CD14-positive monocyte (primary cell): ENCODE data around the gene SRGAP1. TPM values are rescaled to one million over a fixed set of nuclear protein-coding genes. Genes with fewer than 3 reads are reported as not detected.
"Not testable (repeated sequence)": the region's sequence is repeated elsewhere in the genome, so short reads cannot be mapped to it uniquely, and the experiment has no call there.

Experiments used
- DNase-seq, 3 donors: peaks; one replicate each; pipeline ENCODE4 v3.0.0-alpha.2; 2011 to 2022
- H2AFZ ChIP-seq: 2 replicates; pipeline ENCODE4 v1.6.0; 2012; ENCODE audit warnings: mild to moderate bottlenecking, low read depth, low read length, inconsistent platforms; ENCODE audit not compliant: insufficient read depth, poor library complexity, severe bottlenecking
- H3K27ac ChIP-seq, 2 donors: 1 replicate in 1 of 2; 2 replicates in 1 of 2; pipeline ENCODE4 v1.5.1; 2012 to 2013; ENCODE audit warnings: low read length in 2 of 2, control low read depth in 1 of 2, inconsistent platforms in 1 of 2, low read depth in 1 of 2, mild to moderate bottlenecking in 1 of 2
- H3K27me3 ChIP-seq, 2 donors: one replicate each; pipeline versions ENCODE4 v1.6.0 to v1.6.1; 2011 to 2013; ENCODE audit warnings: low read length in 2 of 2; ENCODE audit not compliant: control insufficient read depth in 2 of 2, insufficient read depth in 2 of 2
- H3K36me3 ChIP-seq, 2 donors: replicated peaks in 1 of 2; 1 replicate in 1 of 2; 2 replicates in 1 of 2; pipeline versions ENCODE4 v1.5.1 to v1.6.1; 2012 to 2013; ENCODE audit warnings: low read length in 2 of 2, control low read depth in 1 of 2, inconsistent platforms in 1 of 2, mild to moderate bottlenecking in 1 of 2; ENCODE audit not compliant: insufficient read depth in 2 of 2, control insufficient read depth in 1 of 2
- H3K4me1 ChIP-seq, 2 donors: 1 replicate in 1 of 2; 2 replicates in 1 of 2; pipeline versions ENCODE4 v1.5.1 to v1.6.1; 2012 to 2013; ENCODE audit warnings: low read length in 2 of 2, control low read depth in 1 of 2, inconsistent platforms in 1 of 2, mild to moderate bottlenecking in 1 of 2, moderate library complexity in 1 of 2; ENCODE audit not compliant: insufficient read depth in 2 of 2, control insufficient read depth in 1 of 2
- H3K4me2 ChIP-seq: replicated peaks from 2 replicates; pipeline ENCODE3; 2012; ENCODE audit warnings: low read length, moderate library complexity, mild to moderate bottlenecking; ENCODE audit not compliant: poor library complexity, severe bottlenecking; ENCODE audit errors: extremely low read depth
- H3K4me3 ChIP-seq, 3 experiments: fragments of 200-600 bp in 1 of 3; sonication (generic) in 1 of 3; replicated peaks in 1 of 3; 1 replicate in 2 of 3; 2 replicates in 1 of 3; pipeline ENCODE4 v1.5.1; 2011 to 2013; ENCODE audit warnings: low read length in 3 of 3, mild to moderate bottlenecking in 3 of 3, control low read depth in 2 of 3, low read depth in 2 of 3, inconsistent platforms in 1 of 3, moderate library complexity in 1 of 3
- H3K79me2 ChIP-seq: 2 replicates; pipeline ENCODE4 v1.6.0; 2012; ENCODE audit warnings: mild to moderate bottlenecking, control low read depth, inconsistent platforms, low read length, moderate library complexity; ENCODE audit not compliant: insufficient read depth
- H3K9ac ChIP-seq: 2 replicates; pipeline ENCODE4 v1.6.0; 2017; ENCODE audit warnings: low read length, mild to moderate bottlenecking; ENCODE audit not compliant: insufficient read depth, poor library complexity, severe bottlenecking
- H3K9me3 ChIP-seq, 2 donors: replicated peaks in 1 of 2; 1 replicate in 1 of 2; 2 replicates in 1 of 2; pipeline versions ENCODE4 v1.5.1 to v1.6.1; 2012 to 2013; ENCODE audit warnings: low read length in 2 of 2, control low read depth in 1 of 2; ENCODE audit not compliant: control insufficient read depth in 1 of 2, insufficient read depth in 1 of 2
- H4K20me1 ChIP-seq: 2 replicates; pipeline ENCODE4 v1.6.0; 2012; ENCODE audit warnings: mild to moderate bottlenecking, low read length, control low read depth, moderate library complexity; ENCODE audit not compliant: insufficient read depth
- H3K27ac Mint-ChIP-seq, 7 donors: one replicate each; pipeline ENCODE4 v1.8.0; 2020; ENCODE audit warnings: mild to moderate bottlenecking in 7 of 7, mixed read lengths in 7 of 7, moderate library complexity in 6 of 7, inconsistent platforms in 2 of 7
- H3K27me3 Mint-ChIP-seq, 3 donors: one replicate each; pipeline ENCODE4 v1.8.0; 2021 to 2022; ENCODE audit warnings: low read depth in 3 of 3, mild to moderate bottlenecking in 3 of 3, mixed read lengths in 3 of 3, moderate library complexity in 3 of 3, inconsistent platforms in 1 of 3
- H3K36me3 Mint-ChIP-seq, 2 donors: one replicate each; pipeline ENCODE4 v1.8.0; 2020; ENCODE audit warnings: mixed read lengths in 2 of 2, inconsistent platforms in 1 of 2, mild to moderate bottlenecking in 1 of 2
- H3K4me1 Mint-ChIP-seq: one replicate; pipeline ENCODE4 v1.8.0; 2020; ENCODE audit warnings: mild to moderate bottlenecking, mixed read lengths
- H3K4me3 Mint-ChIP-seq, 2 donors: one replicate each; pipeline ENCODE4 v1.8.0; 2020; ENCODE audit warnings: mild to moderate bottlenecking in 2 of 2, mixed read lengths in 2 of 2, moderate library complexity in 1 of 2
- H3K9me3 Mint-ChIP-seq, 7 donors: one replicate each; pipeline ENCODE4 v1.8.0; 2020 to 2022; ENCODE audit warnings: mixed read lengths in 7 of 7, mild to moderate bottlenecking in 6 of 7, moderate library complexity in 6 of 7, inconsistent platforms in 2 of 7
- WGBS: methylation state at CpG from one replicate; pipeline ENCODE4 v1.1.5; 2013; ENCODE audit warnings: missing lambda C conversion rate; ENCODE audit not compliant: insufficient coverage; 5-methylcytosine and 5-hydroxymethylcytosine counted together
- intact Hi-C, 2 donors: fragments of 100-400 bp; cut with micrococcal nuclease; formaldehyde crosslinking; loops; one replicate each; pipeline versions ENCODE4 v1.15.0 to v1.15.1; 2023
- polyA plus RNA-seq, 3 donors: library from polyadenylated mRNA; depleted of rRNA in 1 of 3; unstranded in 2 of 3; stranded (reverse) in 1 of 3; fragments of 300-500 nt in 2 of 3; fragments of >200 nt in 1 of 3; fragmentation: Illumina TruSeq in 2 of 3; gene quantifications; 1 replicate in 2 of 3; 2 replicates in 1 of 3; pipeline ENCODE4 v1.2.3, GENCODE V29; 2012 to 2021
- TF ChIP-seq, protein P1 (sequence below): fragments of 200-600 bp; IDR thresholded peaks from one replicate; pipeline ENCODE4 v1.8.0; 2022; ENCODE audit warnings: antibody characterized with exemption, mild to moderate bottlenecking

The SRGAP1 gene
- polyA plus RNA-seq, 3 donors, result 0.05 to 0.52 (median 0.07) TPM

DNA sequence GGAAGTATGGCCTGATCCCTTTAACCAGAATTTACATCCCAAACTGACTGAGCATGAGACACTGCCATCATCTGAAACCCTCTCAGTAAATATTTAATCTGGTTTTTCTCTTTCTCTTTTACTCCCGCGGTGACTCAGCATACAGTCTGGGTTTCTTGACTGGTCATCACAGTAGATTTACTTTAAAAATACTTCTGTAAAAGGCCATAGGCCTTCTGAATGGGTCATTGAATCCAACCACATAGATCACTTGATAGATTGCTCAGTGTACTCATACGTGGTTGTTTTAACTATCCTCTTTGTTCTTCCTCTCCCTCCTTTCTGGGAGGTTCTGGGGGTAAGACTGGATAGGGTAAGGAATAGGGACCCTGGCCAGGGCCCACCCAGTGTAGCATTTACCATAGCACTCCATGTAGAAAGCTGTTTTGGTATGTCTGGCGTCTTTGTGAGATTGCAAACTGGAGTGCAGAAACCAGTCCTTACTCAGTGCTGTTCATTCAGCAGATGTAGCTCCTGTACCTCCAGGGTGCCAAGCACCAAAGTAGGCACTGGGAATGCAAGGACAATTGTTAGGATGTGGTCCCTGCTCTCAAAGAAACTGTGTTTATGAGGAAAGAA lies 165.7 kb downstream of the SRGAP1 start:
- Mint-ChIP-seq H3K27ac (no peak overlapping the region), H3K27me3 (no peaks in the 10 kb centered on the region), H3K4me1 (no peaks in the 10 kb centered on the region), H3K9me3 (peaks cover 0 to 2% (median 0%) of the 10 kb centered on the region in 7 donors), H3K4me3 (no peak overlapping the region), H3K36me3 (no peaks in the 10 kb centered on the region)
- H3K27ac ChIP-seq, result no peak overlapping the region
- no peak overlapping the region for H3K9ac ChIP-seq
- DNase-seq, result no peak
- H4K20me1 ChIP-seq, result no peaks in the 10 kb centered on the region
- H3K4me3 ChIP-seq, result no peak overlapping the region
- intact Hi-C loops, result no loop called here
- H3K4me1 ChIP-seq, result no peaks in the 10 kb centered on the region
- no peaks in the 10 kb centered on the region for H3K79me2 ChIP-seq
- H2AFZ ChIP-seq, result no peak overlapping the region
- 87% methylated on average over 3 of the region's 4 CpGs for WGBS
- H3K9me3 ChIP-seq, result no peaks in the 10 kb centered on the region
- H3K4me2 ChIP-seq, result no peak overlapping the region
- H3K27me3 ChIP-seq, result no peaks in the 10 kb centered on the region
- H3K36me3 ChIP-seq, result no peaks in the 10 kb centered on the region
- TF ChIP-seq, protein P1, sequence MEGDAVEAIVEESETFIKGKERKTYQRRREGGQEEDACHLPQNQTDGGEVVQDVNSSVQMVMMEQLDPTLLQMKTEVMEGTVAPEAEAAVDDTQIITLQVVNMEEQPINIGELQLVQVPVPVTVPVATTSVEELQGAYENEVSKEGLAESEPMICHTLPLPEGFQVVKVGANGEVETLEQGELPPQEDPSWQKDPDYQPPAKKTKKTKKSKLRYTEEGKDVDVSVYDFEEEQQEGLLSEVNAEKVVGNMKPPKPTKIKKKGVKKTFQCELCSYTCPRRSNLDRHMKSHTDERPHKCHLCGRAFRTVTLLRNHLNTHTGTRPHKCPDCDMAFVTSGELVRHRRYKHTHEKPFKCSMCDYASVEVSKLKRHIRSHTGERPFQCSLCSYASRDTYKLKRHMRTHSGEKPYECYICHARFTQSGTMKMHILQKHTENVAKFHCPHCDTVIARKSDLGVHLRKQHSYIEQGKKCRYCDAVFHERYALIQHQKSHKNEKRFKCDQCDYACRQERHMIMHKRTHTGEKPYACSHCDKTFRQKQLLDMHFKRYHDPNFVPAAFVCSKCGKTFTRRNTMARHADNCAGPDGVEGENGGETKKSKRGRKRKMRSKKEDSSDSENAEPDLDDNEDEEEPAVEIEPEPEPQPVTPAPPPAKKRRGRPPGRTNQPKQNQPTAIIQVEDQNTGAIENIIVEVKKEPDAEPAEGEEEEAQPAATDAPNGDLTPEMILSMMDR, result no peak

DNA sequence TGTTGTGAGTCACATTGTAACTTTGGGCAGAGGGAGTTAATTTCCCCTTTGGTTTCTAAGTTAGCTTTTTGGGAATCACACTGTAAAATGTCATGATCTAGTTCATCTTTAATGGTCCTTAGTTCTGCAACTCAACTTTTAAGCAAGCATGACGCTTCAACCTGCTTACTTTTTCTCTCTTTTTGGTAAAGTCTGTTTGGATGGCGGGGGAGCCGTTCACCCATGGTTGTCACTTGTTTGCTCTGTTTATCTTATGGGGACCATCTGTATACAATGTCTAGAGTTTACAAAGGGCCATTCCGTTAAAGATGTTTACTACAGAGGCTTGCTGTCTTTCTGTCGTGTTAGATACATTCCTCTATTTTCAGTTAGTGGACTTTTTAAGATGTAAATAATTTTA lies 172.0 kb downstream of the SRGAP1 start:
- no peak overlapping the region for H3K9ac ChIP-seq
- TF ChIP-seq, protein P1, result no peak
- intact Hi-C loops, result no loop called here
- H3K36me3 ChIP-seq, result no peaks in the 10 kb centered on the region
- Mint-ChIP-seq H3K27me3 (no peaks in the 10 kb centered on the region), H3K36me3 (no peaks in the 10 kb centered on the region), H3K4me1 (no peaks in the 10 kb centered on the region), H3K27ac (no peak overlapping the region), H3K9me3 (peaks cover 0 to 2% (median 0%) of the 10 kb centered on the region in 7 donors), H3K4me3 (no peak overlapping the region)
- no peak for DNase-seq
- no peaks in the 10 kb centered on the region for H3K9me3 ChIP-seq
- H3K79me2 ChIP-seq, result no peaks in the 10 kb centered on the region
- H3K4me2 ChIP-seq, result no peak overlapping the region
- no peaks in the 10 kb centered on the region for H3K27me3 ChIP-seq
- no peak overlapping the region for H3K4me3 ChIP-seq
- H3K27ac ChIP-seq, result no peak overlapping the region
- no peak overlapping the region for H2AFZ ChIP-seq
- no CpG with 5 or more reads among the region's 5 CpGs for WGBS
- no peaks in the 10 kb centered on the region for H3K4me1 ChIP-seq
- no peaks in the 10 kb centered on the region for H4K20me1 ChIP-seq

DNA sequence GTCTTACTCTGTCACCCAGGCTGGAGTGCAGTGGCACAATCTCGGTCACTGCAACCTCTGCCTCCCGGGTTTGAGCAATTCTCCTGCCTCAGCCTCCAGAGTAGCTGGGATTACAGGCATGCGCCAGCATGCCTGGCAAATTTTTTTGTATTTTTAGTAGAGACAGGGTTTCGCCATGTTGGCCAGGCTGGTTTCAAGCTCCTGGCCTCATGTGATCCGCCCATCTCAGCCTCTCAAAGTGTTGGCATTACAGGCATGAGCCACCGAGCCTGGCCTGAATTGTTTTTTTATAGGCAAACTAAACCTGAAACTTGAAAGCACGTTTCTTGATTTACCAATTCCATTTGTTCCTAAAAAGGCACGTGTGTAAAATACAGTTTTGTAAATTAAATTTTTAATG lies 173.6 kb downstream of the SRGAP1 start:
- H3K4me1 ChIP-seq, H3K4me1 Mint-ChIP-seq, H3K9ac ChIP-seq, H3K4me3 ChIP-seq, H3K36me3 Mint-ChIP-seq, H3K9me3 Mint-ChIP-seq, H4K20me1 ChIP-seq, H3K27me3 ChIP-seq, H2AFZ ChIP-seq, H3K79me2 ChIP-seq, H3K4me2 ChIP-seq, DNase-seq, H3K9me3 ChIP-seq, intact Hi-C loops, H3K4me3 Mint-ChIP-seq, H3K27ac Mint-ChIP-seq, H3K36me3 ChIP-seq, H3K27ac ChIP-seq, H3K27me3 Mint-ChIP-seq: not testable (repeated sequence)
- 98% methylated on average over 6 of the region's 8 CpGs for WGBS
